HG03108 (cell line): ENCODE data around the gene TUBB2B.
"Not testable (repeated sequence)": the region's sequence is repeated elsewhere in the genome, so short reads cannot be mapped to it uniquely, and the experiment has no call there.

Experiments used
- ATAC-seq: cut with Tn5 transposase; IDR thresholded peaks from one replicate; pipeline ENCODE4 v1.9.1; 2021; ENCODE audit warnings: moderate library complexity; ENCODE audit not compliant: unreplicated experiment

The TUBB2B gene

DNA sequence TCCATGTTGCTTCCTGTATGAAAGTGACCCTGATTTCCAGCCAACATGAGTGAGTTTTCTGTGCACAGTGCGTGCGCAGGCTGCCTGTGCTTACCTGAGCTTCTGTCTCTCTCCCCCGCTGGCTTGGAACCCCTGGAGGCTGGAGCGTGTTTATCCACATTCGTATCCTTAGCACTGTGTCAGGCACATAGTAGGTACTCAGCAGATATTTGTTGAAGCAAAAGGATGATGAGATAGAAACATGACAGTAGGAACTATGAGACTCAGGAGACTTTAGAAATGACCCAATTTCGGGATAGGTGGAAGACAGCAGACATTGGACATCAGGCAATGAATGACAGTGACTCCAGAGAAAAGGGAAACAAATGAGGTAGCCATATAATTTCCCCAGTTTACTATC, 15.2 kb downstream of the TUBB2B start:
- ATAC-seq = no peak

DNA sequence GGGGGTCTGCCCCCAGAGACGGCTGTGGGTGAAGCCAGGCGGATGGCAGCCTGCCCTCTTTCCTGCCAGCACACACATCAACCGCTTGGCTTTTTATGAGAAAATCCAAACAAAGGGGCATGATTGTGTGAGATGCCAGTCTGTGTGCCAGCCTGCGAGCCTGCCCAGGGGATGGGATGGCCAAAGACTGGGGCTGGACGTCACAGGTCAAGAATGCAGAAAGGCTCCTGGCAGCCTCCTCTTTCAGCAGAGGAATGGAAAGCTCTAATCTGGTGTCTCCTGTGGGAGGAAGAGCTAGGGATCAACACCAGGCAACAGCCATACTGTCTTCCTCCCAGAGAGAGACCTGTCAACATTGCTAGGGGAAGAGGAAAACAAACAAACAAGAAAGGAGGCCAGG, 15.8 kb downstream of the TUBB2B start:
- no peak for ATAC-seq

DNA sequence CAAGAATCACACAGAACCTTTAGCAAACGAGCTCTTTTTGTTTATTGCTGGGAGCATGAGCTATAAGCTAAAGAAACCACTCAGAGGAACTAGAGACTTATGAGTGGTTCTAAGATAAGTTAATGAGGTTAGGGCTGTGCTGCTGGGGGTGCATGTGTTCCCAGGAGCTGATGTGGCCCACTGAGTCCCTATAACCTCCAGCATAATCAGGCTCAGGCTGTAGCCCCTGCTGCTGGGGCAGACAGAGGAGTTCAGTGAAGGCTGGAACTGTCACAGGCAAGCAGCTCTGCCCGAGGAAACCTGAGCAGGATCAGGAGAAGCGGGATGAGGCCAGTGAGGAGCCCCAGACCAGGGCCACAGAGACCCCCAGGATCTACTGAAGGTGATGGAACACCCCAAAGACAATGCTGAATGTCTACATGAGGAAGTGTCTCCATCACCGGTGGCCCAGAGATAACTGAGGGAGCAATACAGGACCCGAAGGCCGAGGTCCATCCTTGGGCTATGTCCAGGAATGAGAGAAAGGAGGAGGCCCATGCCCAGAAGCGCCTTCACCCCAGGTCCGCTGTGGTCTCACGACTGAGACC, 17.3 kb downstream of the TUBB2B start:
- peak; percentile 6 for ATAC-seq

DNA sequence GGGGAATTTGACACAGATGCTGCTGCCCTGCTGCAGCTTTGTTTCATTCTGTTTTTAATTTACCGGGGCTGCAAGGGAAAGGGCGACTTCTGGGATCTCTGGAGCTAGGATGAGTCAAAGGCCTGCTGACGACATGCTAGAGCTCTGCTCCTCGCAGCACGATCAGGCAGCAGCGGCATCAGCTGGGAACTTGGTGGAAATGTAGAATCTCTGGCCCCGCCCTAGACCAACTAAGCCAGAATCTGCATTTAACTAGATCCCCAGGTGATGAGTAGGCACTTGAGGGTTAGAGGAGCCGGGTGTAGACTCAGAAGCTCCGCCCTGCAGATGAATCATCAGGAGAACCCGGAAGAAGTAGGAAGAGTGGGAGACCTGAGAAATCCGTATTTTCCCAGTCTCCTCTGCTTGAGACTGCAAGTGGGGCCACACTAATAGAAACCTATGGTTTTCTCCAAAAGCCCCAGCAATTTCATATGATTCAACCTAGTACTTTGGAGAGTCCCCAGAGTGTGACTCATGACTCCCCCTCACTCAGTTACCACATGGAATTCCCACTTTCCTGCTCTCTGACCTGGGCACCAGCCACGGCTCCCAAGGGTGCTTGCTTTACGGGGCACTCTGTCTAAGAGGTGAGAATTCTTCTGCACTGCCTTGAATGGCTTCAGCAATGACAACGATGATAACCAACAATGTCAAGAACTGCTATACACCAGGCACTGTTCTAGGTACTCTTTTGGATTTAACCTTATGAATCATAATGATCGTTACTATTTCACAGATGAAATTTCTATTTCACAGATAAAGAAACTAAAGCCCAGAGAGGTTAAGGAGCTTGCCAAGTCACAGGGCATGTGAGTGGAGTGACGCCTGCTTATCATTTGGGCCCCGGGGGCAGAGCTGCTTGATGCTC, 18.1 kb downstream of the TUBB2B start:
- peak; percentile 42 for ATAC-seq

DNA sequence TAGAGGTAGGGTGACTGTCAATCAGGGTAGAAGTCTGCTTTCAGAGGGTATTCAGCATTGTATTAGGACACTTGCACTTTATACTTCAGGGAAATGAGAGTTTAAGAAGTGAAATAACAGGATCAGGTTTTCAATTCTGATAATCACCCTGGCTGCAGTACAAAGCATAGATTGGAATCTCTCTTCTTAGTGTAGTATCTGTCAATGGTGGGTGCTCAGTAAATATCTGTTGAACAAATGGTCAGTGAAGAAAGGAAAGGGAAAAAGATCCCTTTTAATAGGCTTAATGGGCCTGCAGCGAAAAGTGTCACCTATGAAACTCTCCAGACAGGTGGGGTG, 18.7 kb downstream of the TUBB2B start:
- peak; percentile 11 for ATAC-seq

DNA sequence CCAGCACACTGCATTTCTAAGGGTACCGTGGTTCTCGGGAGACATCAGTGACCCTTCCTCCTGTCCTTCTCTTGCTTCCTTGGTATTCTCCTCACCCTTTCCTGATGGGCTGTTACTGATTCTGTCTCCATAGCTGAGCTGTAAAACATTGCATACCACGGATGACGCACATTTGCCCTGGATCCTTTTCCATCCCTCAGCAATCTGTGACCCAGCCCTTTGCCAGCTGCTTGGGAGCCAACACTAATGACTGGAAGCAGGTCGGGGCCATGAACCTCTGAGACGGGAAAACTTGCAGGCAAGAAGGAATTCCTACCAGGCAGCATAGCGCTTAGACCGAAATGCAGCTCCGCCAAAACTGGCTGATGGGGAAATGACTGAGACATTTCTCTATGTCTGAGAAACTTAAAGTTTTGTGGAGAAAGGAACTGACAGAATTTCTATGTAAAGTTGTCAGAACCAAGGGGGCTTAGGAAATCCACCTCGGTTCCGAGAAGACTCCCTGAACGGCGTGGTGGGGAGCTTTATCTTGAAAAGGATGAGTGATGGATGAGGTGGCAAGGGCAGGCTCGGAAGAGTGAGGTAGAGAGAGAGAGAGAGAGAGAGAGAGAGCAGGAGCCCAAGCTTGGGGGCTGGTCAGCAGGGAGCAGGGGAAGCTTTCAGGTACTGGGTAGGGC, 19.2 kb downstream of the TUBB2B start:
- no peak for ATAC-seq

DNA sequence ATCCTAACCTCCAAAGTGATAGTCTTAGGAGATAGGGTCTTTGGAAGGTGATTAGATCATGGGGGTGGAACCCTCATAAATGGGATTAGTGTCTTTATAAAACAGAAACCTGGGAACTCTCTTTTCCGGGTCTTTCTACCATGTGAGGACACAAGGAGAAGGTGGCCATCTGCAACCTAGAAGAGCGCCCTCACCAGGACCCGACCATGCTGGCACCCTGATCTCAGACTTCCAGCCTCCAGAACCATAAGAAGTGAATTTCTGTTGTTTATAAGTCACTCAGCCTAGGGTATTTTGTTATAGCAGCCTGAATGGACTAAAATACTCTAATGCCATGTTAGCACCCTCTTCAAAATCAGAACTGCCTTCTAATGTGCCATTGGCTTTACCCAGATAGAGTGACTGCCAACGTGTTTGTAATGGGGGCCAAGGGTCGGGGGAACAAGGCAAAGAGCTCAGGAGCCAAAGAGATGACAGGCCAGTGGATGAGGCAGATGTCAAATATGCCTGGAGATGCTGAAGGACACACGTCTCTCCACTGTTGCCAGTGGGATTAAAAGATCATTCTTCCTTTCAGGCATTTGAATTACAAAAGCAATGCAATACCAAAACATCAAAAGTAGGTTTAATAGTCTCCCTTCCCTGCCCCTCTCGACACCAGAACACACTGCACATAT, 21.0 kb downstream of the TUBB2B start:
- no peak for ATAC-seq

DNA sequence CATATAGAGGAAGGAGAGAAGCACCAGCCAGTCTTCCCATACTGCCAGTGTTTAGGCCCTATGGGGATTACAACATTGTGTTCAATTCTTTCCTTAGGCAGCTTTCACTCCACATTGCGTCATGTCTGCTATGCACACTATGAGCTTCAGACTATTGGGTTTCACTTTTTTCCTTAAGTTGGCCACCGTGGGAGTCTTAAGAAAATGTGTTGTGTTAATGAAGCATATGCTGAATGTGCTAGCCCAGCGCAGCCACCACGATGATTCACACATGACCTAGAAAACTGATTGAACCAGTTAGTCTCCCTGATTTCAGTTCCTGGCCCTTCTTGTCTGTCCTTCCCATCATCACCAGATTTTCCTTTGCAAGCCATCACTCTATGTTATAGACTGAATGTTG, 21.5 kb downstream of the TUBB2B start:
- no peak for ATAC-seq

DNA sequence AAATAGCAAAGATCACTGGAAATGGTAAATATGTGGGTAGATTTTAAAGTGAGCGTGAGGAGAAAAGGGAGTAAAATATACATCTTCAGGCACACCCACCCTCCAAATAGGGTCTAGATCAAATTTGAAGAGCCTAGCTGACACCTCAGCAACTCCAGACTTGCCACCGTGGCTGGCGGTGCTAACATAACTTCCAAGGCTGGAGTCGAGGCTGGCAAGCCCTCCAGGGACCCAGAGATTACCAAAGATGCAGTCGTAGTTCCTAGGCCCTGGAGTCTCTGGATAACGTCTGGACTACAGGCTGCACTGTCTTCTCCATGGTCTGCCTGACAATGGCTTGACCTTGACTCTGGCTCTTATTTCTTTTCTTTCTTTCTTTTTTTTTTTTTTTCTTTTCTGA, 22.5 kb downstream of the TUBB2B start:
- ATAC-seq = no peak

DNA sequence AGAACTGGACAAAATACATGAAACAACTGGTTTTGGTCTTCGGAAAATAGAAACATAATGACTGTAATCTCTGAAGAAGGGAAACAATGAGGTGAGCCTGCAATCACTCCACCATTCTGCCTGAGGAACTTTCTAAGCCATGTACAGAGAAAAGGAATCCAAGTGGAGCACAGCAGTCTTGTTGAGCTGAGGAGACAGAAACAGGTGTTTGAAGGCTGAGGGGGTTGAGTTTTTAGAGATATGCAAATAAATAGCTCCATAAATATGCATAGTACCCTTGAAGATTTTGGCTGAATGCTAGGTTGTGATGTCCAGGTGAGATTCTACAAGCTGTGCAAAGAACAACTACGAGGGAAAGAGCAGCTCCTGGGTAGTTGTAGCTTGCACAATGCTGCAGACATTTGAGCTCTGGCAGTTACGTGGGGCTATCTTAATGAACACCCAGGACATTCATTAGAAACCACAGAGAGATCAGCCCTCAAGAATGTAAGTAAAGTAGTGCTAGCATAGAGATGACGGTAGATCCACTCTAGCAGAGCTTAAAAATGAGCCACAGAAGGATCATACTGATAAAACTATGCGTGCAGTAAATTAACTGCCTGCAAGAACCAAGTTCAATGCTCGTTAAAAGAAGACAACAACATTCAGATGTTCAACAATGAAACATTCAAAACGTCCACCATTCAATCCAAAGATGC, 24.3 kb downstream of the TUBB2B start:
- no peak for ATAC-seq

DNA sequence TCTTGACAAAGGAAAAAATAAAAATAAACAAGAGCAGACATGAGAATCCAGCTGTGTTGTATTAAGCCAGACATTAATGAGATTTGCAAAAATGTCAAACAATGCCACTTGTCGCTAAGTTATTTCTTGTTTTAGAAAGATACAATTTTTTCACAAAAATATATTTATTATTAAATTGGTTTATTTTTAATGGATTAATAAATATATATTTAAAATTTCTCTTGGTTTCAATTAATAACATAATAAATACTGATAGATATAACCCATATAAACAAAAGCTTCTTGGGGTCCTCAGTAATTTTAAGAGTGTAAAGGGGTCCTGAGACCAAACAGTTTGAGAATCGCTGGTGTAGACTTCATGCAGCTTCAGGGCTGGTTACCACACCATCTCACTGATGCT, 26.1 kb downstream of the TUBB2B start:
- no peak for ATAC-seq

DNA sequence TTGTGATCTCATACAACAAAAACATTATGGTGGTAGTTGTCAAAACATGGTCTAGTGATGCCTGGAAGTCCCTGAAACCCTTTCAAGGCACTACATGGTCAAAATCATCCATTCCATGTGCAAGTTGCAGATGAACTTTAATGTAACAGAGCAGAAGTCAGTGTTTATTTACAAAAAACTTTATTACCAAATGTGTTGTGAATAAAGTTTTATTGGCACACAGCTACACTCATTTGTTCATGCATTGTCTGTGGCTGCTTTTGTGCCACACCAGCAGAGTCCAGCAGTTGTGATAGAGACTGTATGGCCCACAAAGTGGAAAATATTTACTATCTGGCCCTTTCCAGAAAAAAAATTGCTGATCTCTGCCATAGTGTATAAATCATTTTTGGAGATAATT, 26.8 kb downstream of the TUBB2B start:
- no peak for ATAC-seq

DNA sequence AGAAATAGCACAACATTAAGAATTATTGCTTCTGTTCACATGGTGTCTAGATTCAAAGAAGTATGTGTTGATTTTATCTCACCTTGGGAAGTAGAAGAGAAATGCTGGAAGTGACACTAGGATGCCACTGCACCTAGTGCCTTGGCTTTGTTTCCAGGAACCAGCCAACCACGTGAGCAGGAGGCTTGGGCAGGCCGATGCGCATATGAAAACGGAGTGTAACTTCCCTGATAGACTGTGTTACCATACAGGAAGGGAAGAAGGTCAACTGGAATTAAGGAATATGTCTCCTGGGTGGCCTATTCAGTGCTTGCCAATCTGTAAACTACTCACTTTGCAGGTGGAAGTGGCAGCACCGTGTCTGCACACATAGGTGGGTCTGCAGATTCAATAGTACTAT, 28.1 kb downstream of the TUBB2B start:
- ATAC-seq = no peak

DNA sequence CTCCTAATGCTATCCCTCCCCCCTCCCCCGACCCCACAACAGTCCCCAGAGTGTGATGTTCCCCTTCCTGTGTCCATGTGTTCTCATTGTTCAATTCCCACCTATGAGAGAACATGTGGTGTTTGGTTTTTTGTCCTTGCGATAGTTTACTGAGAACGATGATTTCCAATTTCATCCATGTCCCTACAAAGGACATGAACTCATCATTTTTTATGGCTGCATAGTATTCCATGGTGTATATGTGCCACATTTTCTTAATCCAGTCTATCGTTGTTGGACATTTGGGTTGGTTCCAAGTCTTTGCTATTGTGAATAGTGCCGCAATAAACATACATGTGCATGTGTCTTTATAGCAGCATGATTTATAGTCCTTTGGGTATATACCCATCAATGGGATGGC, 29.7 kb downstream of the TUBB2B start:
- not testable (repeated sequence) for ATAC-seq

DNA sequence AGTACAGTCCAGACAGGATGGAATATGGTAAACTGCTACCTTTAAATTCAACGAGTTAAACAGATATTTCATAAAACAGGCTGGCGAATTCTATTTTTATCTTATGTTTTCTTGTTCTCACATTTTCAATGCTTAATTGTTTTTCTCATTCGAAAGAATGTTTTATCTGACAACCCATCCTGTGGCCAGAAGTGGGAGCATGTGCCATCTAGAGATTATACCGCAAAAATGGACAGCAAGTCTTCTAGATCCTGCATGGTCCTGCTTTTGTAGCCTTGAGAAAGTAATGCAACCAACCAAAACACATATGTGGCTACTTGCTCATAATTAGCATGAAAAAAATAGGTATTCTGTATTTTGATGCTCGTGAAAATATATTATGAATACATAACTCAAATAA, 30.7 kb downstream of the TUBB2B start:
- ATAC-seq = no peak

DNA sequence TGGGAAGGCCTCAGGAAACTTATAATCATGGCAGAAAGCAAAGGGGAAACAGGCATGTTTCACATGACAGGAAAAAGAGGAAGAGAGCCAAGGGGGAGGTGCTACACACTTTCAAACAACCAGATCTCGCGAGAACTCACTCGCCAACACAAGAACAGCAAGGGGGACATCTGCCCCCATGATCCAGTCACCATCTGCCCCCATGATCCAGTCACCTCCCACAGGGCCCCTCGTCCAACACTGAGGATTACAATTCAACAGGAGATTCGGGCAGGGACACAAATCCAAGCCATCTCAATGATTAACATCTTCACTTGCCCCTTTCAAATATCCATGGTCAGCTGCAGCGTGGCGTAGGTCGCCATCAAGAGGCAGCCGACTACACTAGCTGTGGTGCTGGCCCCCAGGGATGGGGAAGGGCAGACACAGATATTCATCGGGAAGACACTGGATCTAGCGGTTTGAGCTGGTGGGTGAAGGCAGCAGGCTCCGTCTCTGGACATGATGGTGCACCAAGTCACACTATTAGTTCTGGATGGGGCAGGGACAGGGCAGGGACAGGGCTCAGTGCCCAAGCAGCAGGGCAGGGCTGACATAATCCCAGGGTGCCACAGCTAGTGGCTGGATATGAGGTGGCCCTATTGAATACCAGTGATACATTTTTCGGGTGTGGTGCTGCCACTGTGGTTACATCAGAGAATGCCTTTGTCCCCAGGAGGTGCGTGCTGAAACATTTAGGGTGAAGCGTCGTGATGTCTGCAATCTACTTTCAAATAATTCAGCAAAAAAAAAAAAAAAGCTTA, 31.6 kb downstream of the TUBB2B start:
- no peak for ATAC-seq

DNA sequence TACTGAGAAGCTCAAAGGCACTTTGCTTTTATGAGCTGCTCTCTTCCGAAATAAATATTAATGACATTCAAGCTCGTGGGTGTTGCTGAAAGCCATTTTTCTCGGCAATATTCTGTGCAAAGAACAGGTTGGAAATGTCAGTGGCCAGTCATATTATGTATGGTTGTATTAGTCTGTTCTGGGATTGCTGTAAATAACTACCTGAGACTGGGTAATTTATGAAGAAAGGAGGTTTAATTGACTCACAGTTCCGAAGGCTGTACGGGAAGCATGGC, 32.1 kb downstream of the TUBB2B start:
- no peak for ATAC-seq

DNA sequence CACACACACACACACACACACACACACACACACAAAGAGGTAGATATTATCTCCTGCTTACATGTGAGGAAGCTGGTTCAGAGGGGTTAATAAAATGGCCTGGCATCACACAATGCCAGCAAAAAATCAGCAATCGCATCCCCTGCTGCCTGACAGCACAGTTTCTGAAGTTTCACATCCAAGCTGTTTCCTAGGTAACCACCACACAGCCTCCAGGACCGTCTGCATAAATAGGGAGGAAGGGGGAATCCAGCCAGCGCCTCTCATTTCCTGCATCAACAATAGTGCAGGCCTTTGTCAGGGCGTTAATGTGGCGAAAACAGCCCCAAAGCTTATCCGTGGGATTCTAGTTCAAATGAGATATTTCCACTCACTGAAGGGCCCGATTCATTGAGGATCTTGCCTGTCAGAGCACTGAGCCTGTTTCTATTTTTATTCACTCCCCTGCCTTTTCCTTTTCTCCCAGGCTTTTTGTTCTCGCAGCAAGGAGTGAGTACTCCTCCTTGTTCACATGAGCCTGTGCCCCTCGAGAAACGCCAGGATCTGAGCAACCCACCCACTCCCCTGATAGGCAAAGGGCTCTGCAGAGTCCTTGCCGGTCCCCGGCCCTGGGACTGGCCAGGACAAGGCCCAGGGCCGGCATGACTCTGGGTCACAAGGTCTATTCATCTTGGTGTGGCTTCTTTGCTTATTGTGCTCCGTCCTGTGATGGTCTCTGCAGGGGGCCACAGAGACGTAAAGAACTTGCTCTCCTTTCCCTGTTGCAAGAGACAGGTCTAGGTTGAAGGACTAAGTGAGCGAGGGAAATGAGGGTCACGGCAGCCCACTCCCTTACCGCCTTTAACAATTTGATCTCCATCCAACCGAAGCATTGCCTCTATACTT, 32.7 kb downstream of the TUBB2B start:
- ATAC-seq = no peak

DNA sequence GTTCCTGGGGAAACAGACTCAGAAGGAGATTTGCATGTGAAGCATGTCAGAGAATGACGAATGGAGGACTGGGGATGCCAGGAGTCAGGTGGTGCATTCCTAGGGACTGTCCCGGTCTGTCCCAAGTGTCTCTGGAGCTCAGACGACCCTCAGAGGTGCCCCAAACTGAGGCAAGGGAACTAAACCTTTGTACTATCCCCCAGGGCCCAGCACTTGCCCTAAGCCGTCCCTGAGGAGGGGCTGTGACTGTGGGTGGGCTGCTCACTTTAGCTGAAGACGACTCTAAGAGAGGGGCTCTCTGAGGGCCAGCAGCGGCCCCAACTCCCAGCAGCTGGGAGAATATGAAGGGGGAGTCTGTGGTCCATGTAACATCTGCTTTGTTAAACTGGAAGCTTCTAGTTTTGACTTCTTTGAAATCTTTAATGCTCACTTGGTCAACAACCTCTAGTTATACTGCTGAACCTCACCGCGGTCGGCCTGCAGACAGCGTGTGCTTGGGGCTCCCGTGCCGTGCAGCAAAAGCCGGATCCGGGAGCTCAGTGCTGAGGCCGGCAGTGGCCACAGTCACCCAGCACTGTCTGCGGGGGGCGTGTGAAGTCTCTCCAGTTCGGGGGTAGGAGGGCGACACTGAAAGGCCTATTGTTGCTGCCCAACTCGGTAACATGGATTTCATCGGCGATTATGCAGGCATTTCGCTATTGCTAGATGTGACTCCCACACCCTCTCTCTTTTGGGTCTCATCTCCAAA, 34.2 kb downstream of the TUBB2B start:
- ATAC-seq = no peak
